Endothelial cell of umbilical vein (primary cell): Measurements from ENCODE around the gene C9. TPM values are rescaled to one million over a fixed set of nuclear protein-coding genes. Genes with fewer than 3 reads are reported as not detected.

Experiments
- BruUV-seq: library from RNA; stranded (reverse); fragments of 400-500 nt; replicated peaks from 2 replicates; lab custom pipeline; 2021; lab: Mats Ljungman, UMichigan
- CTCF ChIA-PET: fragments of 300-600, 350-600 bp; sonication (Branson Sonifier 250); formaldehyde crosslinking; loops from one replicate; lab custom pipeline; 2021; ENCODE audit warnings: antibody characterized with exemption, inconsistent platforms; lab: Charles Lee
- POLR2A ChIA-PET: fragments of 300-600, 350-600 bp; sonication (Branson Sonifier 250); formaldehyde crosslinking; loops from one replicate; lab custom pipeline; 2021; ENCODE audit warnings: antibody characterized with exemption, inconsistent platforms; lab: Charles Lee
- DNase-seq: peaks from one replicate; pipeline ENCODE4 v3.0.0-alpha.2; 2011; ENCODE audit warnings: low read depth, low spot score
- FAIRE-seq: peaks from 2 replicates; lab custom pipeline; 2011; peaks lifted over from hg19 to GRCh38; lab: Jason Lieb, UNC
- H2AFZ ChIP-seq: 2 replicates; pipeline ENCODE4 v1.6.0; 2012; ENCODE audit warnings: low read depth, low read length, control low read depth, inconsistent platforms
- H3K27ac ChIP-seq: 2 replicates; pipeline ENCODE4 v1.5.1; 2011; ENCODE audit warnings: low read depth, mild to moderate bottlenecking, control low read depth, low read length, moderate library complexity; ENCODE audit not compliant: insufficient read depth
- H3K27me3 ChIP-seq, 2 experiments: 2 replicates each; pipeline versions ENCODE4 v1.6.0 to v1.6.1; 2011; ENCODE audit warnings: low read length in 2 of 2, mixed read lengths in 1 of 2; ENCODE audit not compliant: control insufficient read depth in 2 of 2, insufficient read depth in 2 of 2
- H3K36me3 ChIP-seq, 2 experiments: 2 replicates in 1 of 2; 3 replicates in 1 of 2; pipeline ENCODE4 v1.5.1; 2011; ENCODE audit warnings: low read length in 2 of 2, mild to moderate bottlenecking in 1 of 2, moderate library complexity in 1 of 2; ENCODE audit not compliant: control insufficient read depth in 2 of 2, insufficient read depth in 2 of 2; ENCODE audit errors: extremely low read depth in 1 of 2
- H3K4me1 ChIP-seq: 3 replicates; pipeline ENCODE4 v1.5.1; 2011; ENCODE audit warnings: mild to moderate bottlenecking, low read length; ENCODE audit not compliant: control insufficient read depth, insufficient read depth; ENCODE audit errors: extremely low read depth
- H3K4me2 ChIP-seq: 2 replicates; pipeline ENCODE4 v1.6.1; 2011; ENCODE audit warnings: low read length, control low read depth, mixed read lengths; ENCODE audit not compliant: insufficient read depth
- H3K4me3 ChIP-seq, 3 experiments: fragments of 200-600 bp in 1 of 3; sonication (generic), shearing (Covaris generic) in 1 of 3; replicated peaks in 1 of 3; 2 replicates each; pipeline ENCODE4 v1.5.1; 2011 to 2016; ENCODE audit warnings: control low read depth in 3 of 3, low read length in 3 of 3, mild to moderate bottlenecking in 2 of 3, inconsistent platforms in 1 of 3, low read depth in 1 of 3, moderate library complexity in 1 of 3; ENCODE audit not compliant: insufficient read depth in 1 of 3
- H3K79me2 ChIP-seq: 2 replicates; pipeline ENCODE4 v1.6.0; 2012; ENCODE audit warnings: low read length, inconsistent platforms; ENCODE audit not compliant: control insufficient read depth, insufficient read depth
- H3K9ac ChIP-seq: replicated peaks from 2 replicates; pipeline ENCODE3; 2011; ENCODE audit warnings: low read length, control low read depth; ENCODE audit not compliant: insufficient read depth; ENCODE audit errors: extremely low read depth
- H3K9me1 ChIP-seq: replicated peaks from 3 replicates; pipeline ENCODE4 v1.6.0; 2011; ENCODE audit warnings: mild to moderate bottlenecking, low read length; ENCODE audit not compliant: control insufficient read depth, insufficient read depth; ENCODE audit errors: extremely low read depth
- H3K9me3 ChIP-seq: replicated peaks from 2 replicates; pipeline ENCODE4 v1.5.1; 2012; ENCODE audit warnings: low read length, inconsistent platforms; ENCODE audit not compliant: control insufficient read depth, insufficient read depth
- H4K20me1 ChIP-seq: replicated peaks from 2 replicates; pipeline ENCODE3; 2011; ENCODE audit warnings: mild to moderate bottlenecking, low read length; ENCODE audit not compliant: control insufficient read depth, insufficient read depth; ENCODE audit errors: extremely low read depth
- CTCF ChIP-seq, 2 donors: IDR thresholded peaks; 1 replicate in 1 of 2; 2 replicates in 1 of 2; pipeline ENCODE4 v1.5.1; 2011; ENCODE audit warnings: low read length in 2 of 2, mild to moderate bottlenecking in 2 of 2, moderate library complexity in 2 of 2, control low read depth in 1 of 2, inconsistent platforms in 1 of 2, low read depth in 1 of 2; ENCODE audit not compliant: insufficient read depth in 1 of 2; ENCODE audit errors: extremely low read depth in 1 of 2
- GATA2 ChIP-seq: IDR thresholded peaks from 2 replicates; pipeline ENCODE4 v1.7.0; 2011; ENCODE audit warnings: low read depth, mild to moderate bottlenecking, moderate library complexity, mixed read lengths, low read length; ENCODE audit not compliant: insufficient read length, insufficient read depth
- POLR2A ChIP-seq: IDR thresholded peaks from 2 replicates; pipeline ENCODE4 v1.6.1; 2012; ENCODE audit warnings: low read depth, mild to moderate bottlenecking, control low read depth, low read length
- POLR2AphosphoS5 ChIP-seq: IDR thresholded peaks from 2 replicates; pipeline ENCODE4 v1.6.1; 2012; ENCODE audit warnings: low read depth, mild to moderate bottlenecking, control low read depth, low read length, moderate library complexity; ENCODE audit not compliant: insufficient read depth
- dilution Hi-C: fragments of 300-500 bp; cut with MboI; formaldehyde crosslinking; loops from one replicate; pipeline ENCODE4 v1.15.0; 2019; ENCODE audit warnings: low sequenced_read_pairs; ENCODE audit not compliant: extremely low pct_ligation_motif_present
- intact Hi-C: fragments of 100-400 bp; cut with micrococcal nuclease; formaldehyde crosslinking; loops from one replicate; pipeline ENCODE4 v1.10.0; 2022
- polyA plus RNA-seq, 4 experiments: library from polyadenylated mRNA; depleted of rRNA in 3 of 4; stranded (reverse) in 3 of 4; unstranded in 1 of 4; fragments of >200 nt; gene quantifications; 2 replicates each; pipeline versions ENCODE4 v1.2.1 to v1.2.3, GENCODE V29; 2011 to 2012; ENCODE audit warnings: missing spikeins in 1 of 4
- total RNA-seq: library from RNA; stranded (reverse); gene quantifications from 2 replicates; pipeline ENCODE4 v1.2.3, GENCODE V29; 2021

C9 gene
- total and polyA plus RNA-seq, 2 donors (not counting 3 experiments of a cell fraction or from before 2014, with no cell fraction given), result 0.33 TPM; not detected in 1

GRCh38 chr5:39376293-39376714, 12.0 kb upstream of the C9 start:
- CTCF ChIA-PET, result interaction anchor here (0.6 to 3.6 kb wide), 57 partner anchors 9 to 413 kb away, joined by 3 to 156 read pairs (median 4); partner anchors contain the start of genes C9, DAB2 and FYB1
- intact Hi-C loops, result loop anchor here (1.0 to 5.0 kb wide), 5 partner anchors 48 to 229 kb away; partner anchors contain the start of genes DAB2 and FYB1
- peaks cover 52 to 69% of the 10 kb centered on the region in 2 experiments for H3K36me3 ChIP-seq

More at GRCh38 chr5:39376293-39376714, 12.0 kb upstream of the C9 start:
- peak; percentile 72 for DNase-seq
- Histone ChIP-seq H3K27ac (no peak overlapping the region), H3K4me1 (no peaks in the 10 kb centered on the region), H3K9me1 (no peaks in the 10 kb centered on the region), H3K4me3 (no peak overlapping the region), H3K9ac (no peak overlapping the region), H3K9me3 (no peaks in the 10 kb centered on the region), H2AFZ (no peak overlapping the region), H3K27me3 (no peaks in the 10 kb centered on the region), H3K4me2 (no peak overlapping the region), H3K79me2 (no peaks in the 10 kb centered on the region), H4K20me1 (no peaks in the 10 kb centered on the region)
- peak; percentile 71 for FAIRE-seq
- no TSS peak for BruUV-seq
- dilution Hi-C loops, result no loop called here
- POLR2A ChIA-PET, result interaction anchor here (0.8 to 1.2 kb wide), 2 partner anchors 49 to 171 kb away, joined by 3 to 6 read pairs; partner anchors contain the start of gene DAB2
- TF ChIP-seq POLR2AphosphoS5 (no peak), GATA2 (no peak), CTCF (IDR thresholded peaks at IDR 0.05; ENCODE audit: extremely low read depth in 1 of 2, insufficient read depth in 1 of 2, low read depth in 1 of 2, low read length in 2 of 2) (peak; percentile 57 to 71), POLR2A (no peak)
